NT2/D1 (cell line): Measurements from ENCODE around the gene SLC7A1.

Source experiments
- DNase-seq: peaks from one replicate; pipeline ENCODE4 v3.0.0-alpha.2; 2011; ENCODE audit warnings: low read depth, low spot score
- H3K27me3 ChIP-seq: 2 replicates; pipeline ENCODE4 v1.6.0; 2011; ENCODE audit warnings: mild to moderate bottlenecking; ENCODE audit not compliant: insufficient read length, insufficient read depth
- H3K36me3 ChIP-seq: 2 replicates; pipeline ENCODE4 v1.6.1; 2011; ENCODE audit warnings: mild to moderate bottlenecking, low read length, mixed read lengths; ENCODE audit not compliant: insufficient read depth, insufficient read length
- H3K4me1 ChIP-seq: 2 replicates; pipeline ENCODE4 v1.5.1; 2011; ENCODE audit not compliant: insufficient read depth, insufficient read length
- H3K4me3 ChIP-seq: 2 replicates; pipeline ENCODE4 v1.5.1; 2011; ENCODE audit warnings: low read depth; ENCODE audit not compliant: insufficient read length
- H3K9ac ChIP-seq: 2 replicates; pipeline ENCODE4 v1.6.0; 2011; ENCODE audit warnings: low read depth; ENCODE audit not compliant: insufficient read length
- H3K9me3 ChIP-seq: 2 replicates; pipeline ENCODE4 v1.5.1; 2011; ENCODE audit warnings: mild to moderate bottlenecking, low read length; ENCODE audit not compliant: insufficient read depth
- SUZ12 ChIP-seq: IDR thresholded peaks from 2 replicates; pipeline ENCODE4 v1.6.1; 2011; ENCODE audit not compliant: insufficient read length, insufficient read depth; ENCODE audit errors: extremely low read depth
- YY1 ChIP-seq: IDR thresholded peaks from 2 replicates; pipeline ENCODE4 v1.6.1; 2011; ENCODE audit not compliant: insufficient read length, insufficient read depth
- ZNF274 ChIP-seq: IDR thresholded peaks from 2 replicates; pipeline ENCODE4 v1.6.1; 2011; ENCODE audit warnings: mild to moderate bottlenecking, low read depth, low read length

The SLC7A1 gene

GRCh38 chr13:29583073-29583785 is 12.3 kb downstream of the SLC7A1 start:
- DNase-seq, result no peak
- H3K36me3 ChIP-seq, result peaks cover 8% of the 10 kb centered on the region
- peaks cover 12% of the 10 kb centered on the region for H3K4me1 ChIP-seq
- no peak overlapping the region for H3K4me3 ChIP-seq
- TF ChIP-seq ZNF274, result no peak
- TF ChIP-seq YY1, result no peak
- H3K27me3 ChIP-seq, result no peaks in the 10 kb centered on the region
- H3K9ac ChIP-seq, result no peak overlapping the region
- no peaks in the 10 kb centered on the region for H3K9me3 ChIP-seq

GRCh38 chr13:29582171-29582570 is 13.3 kb downstream of the SLC7A1 start:
- Histone ChIP-seq H3K36me3 (peaks cover 7% of the 10 kb centered on the region), H3K27me3 (no peaks in the 10 kb centered on the region), H3K9ac (peak overlapping the region; percentile 21), H3K4me1 (peaks cover 12% of the 10 kb centered on the region), H3K9me3 (no peaks in the 10 kb centered on the region), H3K4me3 (no peak overlapping the region)
- no peak for DNase-seq
- no peak for TF ChIP-seq YY1
- no peak for TF ChIP-seq SUZ12
- TF ChIP-seq ZNF274, result no peak

DNA sequence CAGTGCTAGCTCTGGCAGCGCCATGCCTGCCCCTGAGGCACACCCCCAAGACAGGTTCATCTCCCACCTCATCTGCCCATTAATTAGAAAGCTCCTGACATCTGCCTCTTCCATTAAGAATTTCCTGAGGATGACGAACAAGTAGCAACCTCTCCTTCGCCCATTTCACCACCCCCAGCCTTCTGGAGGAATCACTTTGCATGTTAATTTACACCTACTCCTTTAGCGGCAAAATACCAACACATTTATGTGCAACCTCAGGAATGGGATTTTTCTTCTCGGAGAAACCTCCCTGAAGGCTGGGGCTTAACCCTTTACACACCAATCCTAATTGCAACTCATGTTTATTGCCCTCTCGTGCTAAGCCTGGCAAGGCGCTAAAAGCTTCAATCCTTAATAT is 13.8 kb downstream of the SLC7A1 start:
- TF ChIP-seq YY1 (no peak), ZNF274 (no peak), SUZ12 (no peak)
- Histone ChIP-seq H3K9ac (no peak overlapping the region), H3K36me3 (peaks cover 7% of the 10 kb centered on the region), H3K4me3 (no peak overlapping the region), H3K27me3 (no peaks in the 10 kb centered on the region), H3K9me3 (no peaks in the 10 kb centered on the region), H3K4me1 (peaks cover 12% of the 10 kb centered on the region)
- no peak for DNase-seq

- DNase-seq, result no peak
- no peaks in the 10 kb centered on the region for H3K27me3 ChIP-seq
- H3K4me1 ChIP-seq, result peaks cover 12% of the 10 kb centered on the region
- no peak overlapping the region for H3K9ac ChIP-seq
- no peak for TF ChIP-seq SUZ12
- TF ChIP-seq ZNF274, result no peak
- no peak for TF ChIP-seq YY1
- H3K36me3 ChIP-seq, result peaks cover 4% of the 10 kb centered on the region
- no peaks in the 10 kb centered on the region for H3K9me3 ChIP-seq
- H3K4me3 ChIP-seq, result no peak overlapping the region
These were observed 16.4 kb downstream of the SLC7A1 start for GRCh38 chr13:29579094-29579493.

DNA sequence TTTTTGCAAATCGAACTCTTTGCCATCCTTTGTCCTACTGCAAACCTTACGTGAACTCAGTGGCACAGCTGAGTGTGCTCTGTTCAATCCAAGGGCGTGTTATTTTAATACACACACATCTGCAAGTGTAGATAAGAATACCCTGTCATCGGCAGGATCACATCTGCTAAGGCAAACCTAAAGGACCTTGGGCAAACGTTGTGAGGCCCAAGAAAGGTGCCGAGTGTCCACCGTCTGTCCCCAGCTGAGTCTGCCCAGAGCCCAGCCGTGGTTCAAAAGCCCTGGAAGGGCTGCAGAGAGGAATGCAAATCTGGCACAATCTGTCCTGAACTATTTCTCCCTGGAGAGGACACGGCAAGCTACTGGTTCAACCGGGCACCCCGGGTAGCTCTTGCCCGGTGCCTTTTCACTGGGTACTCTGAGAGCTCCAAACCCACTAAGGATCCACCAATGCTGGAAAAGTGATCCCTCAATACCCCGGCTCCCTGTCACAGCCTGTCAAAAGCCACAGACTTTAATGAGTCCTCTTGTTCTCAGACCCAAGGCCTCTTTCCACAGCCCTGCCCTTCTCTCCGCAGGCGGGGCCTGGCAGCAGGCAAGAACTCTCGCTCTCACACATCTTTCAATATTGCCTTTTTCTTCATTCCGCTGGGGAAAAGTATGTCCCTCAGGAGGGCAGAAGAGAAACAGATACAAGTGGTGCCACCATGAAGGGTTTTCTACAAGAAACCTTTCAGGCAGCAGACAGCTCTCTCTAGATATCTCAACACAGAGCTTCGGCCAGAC is 17.0 kb downstream of the SLC7A1 start:
- Histone ChIP-seq H3K27me3 (no peaks in the 10 kb centered on the region), H3K36me3 (peaks cover 4% of the 10 kb centered on the region), H3K4me1 (peaks cover 12% of the 10 kb centered on the region), H3K9me3 (no peaks in the 10 kb centered on the region), H3K4me3 (no peak overlapping the region), H3K9ac (no peak overlapping the region)
- no peak for DNase-seq
- TF ChIP-seq YY1 (no peak), SUZ12 (no peak), ZNF274 (no peak)

DNA sequence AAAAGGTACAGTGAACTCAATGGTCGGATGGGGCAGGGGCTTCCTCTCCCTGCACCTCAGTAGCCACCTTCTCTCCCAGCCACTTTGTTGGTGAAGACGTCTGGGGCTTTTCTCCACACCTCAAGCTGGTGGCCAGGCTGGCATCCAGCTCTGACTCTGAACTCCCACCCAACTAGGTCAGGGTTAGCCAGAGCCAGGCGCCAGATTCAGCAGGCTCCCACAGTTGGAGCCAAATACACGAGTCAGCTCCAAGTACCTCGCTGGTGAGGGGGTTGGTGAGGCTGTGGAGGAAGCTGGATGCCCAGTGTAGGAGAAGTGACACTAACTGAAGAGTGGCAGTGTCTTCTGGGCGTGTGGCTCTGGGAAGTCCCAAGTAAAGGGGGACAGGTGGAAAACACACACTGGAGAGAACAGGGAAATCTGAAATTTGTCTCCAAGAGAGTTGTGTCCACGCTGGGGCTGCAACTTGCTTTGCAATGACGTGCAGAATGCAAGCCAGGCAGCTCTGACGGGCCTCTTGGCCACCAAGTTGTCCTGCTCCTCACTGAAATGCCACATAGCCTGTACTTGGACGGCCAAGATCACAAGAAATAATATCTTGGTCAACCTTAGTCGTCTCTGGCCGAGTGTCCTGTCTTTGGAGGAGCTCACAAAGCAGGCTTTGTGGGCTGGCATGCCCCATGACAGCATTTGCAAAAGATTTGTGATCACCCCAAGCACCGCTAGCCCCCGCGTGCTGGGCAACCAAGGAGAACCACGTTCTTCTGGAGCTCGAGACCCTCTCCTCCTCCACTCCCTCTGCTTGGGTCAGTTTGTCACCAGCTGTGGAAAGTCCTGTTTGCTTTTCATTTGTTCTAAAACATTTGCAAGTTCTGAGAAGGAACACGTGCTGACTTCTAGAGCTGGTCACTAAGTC is 18.1 kb downstream of the SLC7A1 start:
- H3K9ac ChIP-seq, result no peak overlapping the region
- no peak overlapping the region for H3K4me3 ChIP-seq
- H3K36me3 ChIP-seq, result peaks cover 4% of the 10 kb centered on the region
- no peak for DNase-seq
- TF ChIP-seq ZNF274 (no peak), YY1 (no peak), SUZ12 (no peak)
- H3K4me1 ChIP-seq, result peaks cover 11% of the 10 kb centered on the region
- no peaks in the 10 kb centered on the region for H3K27me3 ChIP-seq
- no peaks in the 10 kb centered on the region for H3K9me3 ChIP-seq

- H3K9ac ChIP-seq, result no peak overlapping the region
- TF ChIP-seq YY1 (no peak), ZNF274 (no peak), SUZ12 (no peak)
- H3K4me3 ChIP-seq, result no peak overlapping the region
- H3K9me3 ChIP-seq, result no peaks in the 10 kb centered on the region
- no peaks in the 10 kb centered on the region for H3K27me3 ChIP-seq
- no peak for DNase-seq
- H3K4me1 ChIP-seq, result peaks cover 4% of the 10 kb centered on the region
- H3K36me3 ChIP-seq, result peaks cover 4% of the 10 kb centered on the region
These were observed 18.9 kb downstream of the SLC7A1 start for GRCh38 chr13:29576581-29576980.
